Activated CD8-positive, alpha-beta memory T cell treated with anti-CD3 and anti-CD28 coated beads, Interleukin-2, amount 10 ng/mL, durations not matched to agents 7 days and 5 days (primary cell): ENCODE measurements around the gene TNRC6C. TPM values are rescaled to one million over a fixed set of nuclear protein-coding genes. Genes with fewer than 3 reads are reported as not detected.
A peak's percentile ranks its signal among the peaks of the same experiment; 100 is the strongest.

Source experiments
- ATAC-seq: fragments of 150-1000 bp; cut with Tn5 transposase; one replicate; pipeline ENCODE4 v1.10.0; 2021; ENCODE audit warnings: moderate library complexity
- CTCF ChIA-PET: fragments of 350-600 bp; sonication (Branson Sonifier 250); formaldehyde crosslinking; loops from one replicate; lab custom pipeline; 2021; ENCODE audit warnings: antibody characterized with exemption; lab: Charles Lee
- DNase-seq: peaks from one replicate; pipeline ENCODE4 v3.0.0-alpha.2; 2020
- H3K27ac Mint-ChIP-seq: one replicate; pipeline ENCODE4 v1.8.0; 2021; ENCODE audit warnings: mild to moderate bottlenecking, mixed read lengths
- H3K27me3 Mint-ChIP-seq: one replicate; pipeline ENCODE4 v1.8.0; 2021; ENCODE audit warnings: mixed read lengths
- H3K36me3 Mint-ChIP-seq: one replicate; pipeline ENCODE4 v1.8.0; 2021; ENCODE audit warnings: mild to moderate bottlenecking, mixed read lengths
- H3K4me1 Mint-ChIP-seq: one replicate; pipeline ENCODE4 v1.8.0; 2021; ENCODE audit warnings: mixed read lengths
- H3K4me3 Mint-ChIP-seq: one replicate; pipeline ENCODE4 v1.8.0; 2021; ENCODE audit warnings: mild to moderate bottlenecking, moderate library complexity, mixed read lengths
- H3K9me3 Mint-ChIP-seq: one replicate; pipeline ENCODE4 v1.8.0; 2022; ENCODE audit warnings: low read depth, mixed read lengths
- total RNA-seq, 2 experiments: library from RNA; stranded (reverse); gene quantifications; one replicate each; pipeline ENCODE4 v1.2.3, GENCODE V29; 2021

The TNRC6C gene
- total RNA-seq, 2 experiments from 2014 or later: 24.9 to 39.3 TPM

GRCh38 chr17:78120971-78121800 lies 162.7 kb downstream of the TNRC6C start:
- H3K4me3 Mint-ChIP-seq: peak overlapping the region; percentile 76
- H3K27me3 Mint-ChIP-seq: no peaks in the 10 kb centered on the region
- CTCF ChIA-PET: interaction anchor here (1.1 to 13.4 kb wide), 4 partner anchors 8 to 55 kb away, joined by 3 to 179 read pairs (median 10); no protein-coding TSS in a partner anchor
- H3K27ac Mint-ChIP-seq: peak overlapping the region; percentile 93
- H3K4me1 Mint-ChIP-seq: peaks cover 56% of the 10 kb centered on the region
- no peaks in the 10 kb centered on the region for H3K9me3 Mint-ChIP-seq
- ATAC-seq (peak; percentile 63), DNase-seq (peak; percentile 83)
- peaks cover 49% of the 10 kb centered on the region for H3K36me3 Mint-ChIP-seq

- peak; percentile 8 for ATAC-seq
- H3K27ac Mint-ChIP-seq: peak overlapping the region; percentile 93
- H3K9me3 Mint-ChIP-seq: no peaks in the 10 kb centered on the region
- no peak for DNase-seq
- peaks cover 62% of the 10 kb centered on the region for H3K4me1 Mint-ChIP-seq
- peak overlapping the region; percentile 76 for H3K4me3 Mint-ChIP-seq
- CTCF ChIA-PET: interaction anchor here (1.4 to 13.4 kb wide), 3 partner anchors 9 to 55 kb away, joined by 6 to 179 read pairs (median 14); no protein-coding TSS in a partner anchor
- H3K27me3 Mint-ChIP-seq: no peaks in the 10 kb centered on the region
- peaks cover 50% of the 10 kb centered on the region for H3K36me3 Mint-ChIP-seq
These were observed 163.3 kb downstream of the TNRC6C start for GRCh38 chr17:78121801-78122215.

GRCh38 chr17:78122216-78122930 lies 163.9 kb downstream of the TNRC6C start:
- Mint-ChIP-seq H3K27me3 (no peaks in the 10 kb centered on the region), H3K4me1 (peaks cover 62% of the 10 kb centered on the region), H3K27ac (peak overlapping the region; percentile 93), H3K9me3 (no peaks in the 10 kb centered on the region), H3K4me3 (peak overlapping the region; percentile 76), H3K36me3 (peaks cover 50% of the 10 kb centered on the region)
- CTCF ChIA-PET: interaction anchor here (1.4 to 13.4 kb wide), 3 partner anchors 9 to 54 kb away, joined by 6 to 179 read pairs (median 14); no protein-coding TSS in a partner anchor
- DNase-seq: no peak
- ATAC-seq: no peak

DNA sequence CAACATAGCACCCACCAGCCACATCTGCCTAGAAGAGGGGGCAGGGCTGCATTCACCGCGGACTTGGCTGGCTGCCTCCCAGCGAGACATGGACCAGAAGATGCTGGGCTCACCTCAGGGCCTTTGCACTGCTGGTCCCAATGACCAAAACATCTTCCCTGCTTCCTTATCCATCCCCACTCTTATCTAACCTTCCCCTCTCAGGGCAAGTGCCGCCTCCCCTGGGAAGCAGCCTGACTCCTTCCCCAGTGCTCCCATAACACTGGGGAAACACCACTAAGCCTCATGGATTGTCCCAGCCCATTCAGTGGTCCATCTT lies 164.4 kb downstream of the TNRC6C start:
- CTCF ChIA-PET: interaction anchor here (2.3 to 13.4 kb wide), 2 partner anchors 10 to 13 kb away, joined by 14 to 179 read pairs; no protein-coding TSS in a partner anchor
- Mint-ChIP-seq H3K9me3 (no peaks in the 10 kb centered on the region), H3K4me3 (peak overlapping the region; percentile 76), H3K27ac (peak overlapping the region; percentile 93), H3K36me3 (peaks cover 50% of the 10 kb centered on the region), H3K27me3 (no peaks in the 10 kb centered on the region), H3K4me1 (peaks cover 62% of the 10 kb centered on the region)
- ATAC-seq: no peak
- DNase-seq: no peak

DNA sequence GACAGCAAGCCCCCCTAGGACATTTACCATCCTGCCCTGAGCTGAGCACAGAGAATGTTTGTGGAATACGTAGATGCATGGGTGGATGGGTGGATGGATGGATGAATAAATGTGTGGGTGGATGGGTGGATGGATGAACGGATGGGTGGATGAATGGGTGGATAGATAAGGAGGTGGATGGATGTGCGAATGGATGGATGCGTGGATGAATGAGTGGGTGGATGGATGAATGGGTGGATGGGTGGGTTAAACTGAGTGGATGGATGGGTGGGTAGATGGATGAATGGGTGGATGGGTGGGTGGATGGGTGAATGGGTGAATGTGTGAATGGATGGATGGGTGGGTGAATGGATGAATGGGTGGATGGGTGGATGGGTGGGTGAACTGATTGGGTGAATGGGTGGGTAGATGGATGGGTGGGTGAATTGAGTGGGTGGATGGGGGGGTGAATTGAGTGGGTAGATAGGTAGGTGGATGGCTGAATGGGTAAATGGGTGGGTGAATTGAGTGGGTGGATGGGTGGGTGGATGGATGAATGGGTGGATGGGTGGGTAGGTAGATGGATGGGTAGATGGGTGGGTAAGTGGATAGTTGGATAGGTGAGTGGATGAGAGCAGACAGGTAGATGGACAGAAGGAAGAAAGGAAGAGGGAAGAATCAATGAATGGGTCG lies 164.9 kb downstream of the TNRC6C start:
- ATAC-seq (no peak), DNase-seq (no peak)
- peaks cover 48% of the 10 kb centered on the region for H3K36me3 Mint-ChIP-seq
- CTCF ChIA-PET: interaction anchor here (2.3 to 17.0 kb wide), 3 partner anchors 10 to 13 kb away, joined by 14 to 257 read pairs (median 179); no protein-coding TSS in a partner anchor
- no peaks in the 10 kb centered on the region for H3K9me3 Mint-ChIP-seq
- H3K4me3 Mint-ChIP-seq: peak overlapping the region; percentile 76
- peak overlapping the region; percentile 93 for H3K27ac Mint-ChIP-seq
- H3K27me3 Mint-ChIP-seq: no peaks in the 10 kb centered on the region
- H3K4me1 Mint-ChIP-seq: peaks cover 59% of the 10 kb centered on the region

GRCh38 chr17:78124081-78124835 lies 165.8 kb downstream of the TNRC6C start:
- no peaks in the 10 kb centered on the region for H3K9me3 Mint-ChIP-seq
- H3K4me1 Mint-ChIP-seq: peaks cover 62% of the 10 kb centered on the region
- CTCF ChIA-PET: interaction anchor here (13.4 to 17.0 kb wide), 2 partner anchors 12 to 13 kb away, joined by 179 to 257 read pairs; no protein-coding TSS in a partner anchor
- H3K36me3 Mint-ChIP-seq: peaks cover 48% of the 10 kb centered on the region
- DNase-seq: no peak
- ATAC-seq: no peak
- H3K27ac Mint-ChIP-seq: peak overlapping the region; percentile 41
- H3K4me3 Mint-ChIP-seq: peak overlapping the region; percentile 44
- H3K27me3 Mint-ChIP-seq: no peaks in the 10 kb centered on the region

- CTCF ChIA-PET: interaction anchor here (1.3 to 17.0 kb wide), 4 partner anchors 11 to 52 kb away, joined by 3 to 257 read pairs (median 92); no protein-coding TSS in a partner anchor
- no peaks in the 10 kb centered on the region for H3K9me3 Mint-ChIP-seq
- H3K27me3 Mint-ChIP-seq: no peaks in the 10 kb centered on the region
- H3K36me3 Mint-ChIP-seq: peaks cover 48% of the 10 kb centered on the region
- peak overlapping the region; percentile 68 for H3K27ac Mint-ChIP-seq
- no peak for DNase-seq
- H3K4me1 Mint-ChIP-seq: peaks cover 66% of the 10 kb centered on the region
- peak overlapping the region; percentile 88 for H3K4me3 Mint-ChIP-seq
- ATAC-seq: no peak
These were observed 166.3 kb downstream of the TNRC6C start for GRCh38 chr17:78124836-78125137.

GRCh38 chr17:78125138-78125913 lies 166.8 kb downstream of the TNRC6C start:
- ATAC-seq (no peak), DNase-seq (peak; percentile 68)
- CTCF ChIA-PET: interaction anchor here (1.3 to 17.0 kb wide), 4 partner anchors 11 to 51 kb away, joined by 3 to 257 read pairs (median 92); no protein-coding TSS in a partner anchor
- H3K27ac Mint-ChIP-seq: peak overlapping the region; percentile 88
- H3K36me3 Mint-ChIP-seq: peaks cover 47% of the 10 kb centered on the region
- no peaks in the 10 kb centered on the region for H3K9me3 Mint-ChIP-seq
- H3K4me3 Mint-ChIP-seq: peak overlapping the region; percentile 88
- no peaks in the 10 kb centered on the region for H3K27me3 Mint-ChIP-seq
- peaks cover 68% of the 10 kb centered on the region for H3K4me1 Mint-ChIP-seq

DNA sequence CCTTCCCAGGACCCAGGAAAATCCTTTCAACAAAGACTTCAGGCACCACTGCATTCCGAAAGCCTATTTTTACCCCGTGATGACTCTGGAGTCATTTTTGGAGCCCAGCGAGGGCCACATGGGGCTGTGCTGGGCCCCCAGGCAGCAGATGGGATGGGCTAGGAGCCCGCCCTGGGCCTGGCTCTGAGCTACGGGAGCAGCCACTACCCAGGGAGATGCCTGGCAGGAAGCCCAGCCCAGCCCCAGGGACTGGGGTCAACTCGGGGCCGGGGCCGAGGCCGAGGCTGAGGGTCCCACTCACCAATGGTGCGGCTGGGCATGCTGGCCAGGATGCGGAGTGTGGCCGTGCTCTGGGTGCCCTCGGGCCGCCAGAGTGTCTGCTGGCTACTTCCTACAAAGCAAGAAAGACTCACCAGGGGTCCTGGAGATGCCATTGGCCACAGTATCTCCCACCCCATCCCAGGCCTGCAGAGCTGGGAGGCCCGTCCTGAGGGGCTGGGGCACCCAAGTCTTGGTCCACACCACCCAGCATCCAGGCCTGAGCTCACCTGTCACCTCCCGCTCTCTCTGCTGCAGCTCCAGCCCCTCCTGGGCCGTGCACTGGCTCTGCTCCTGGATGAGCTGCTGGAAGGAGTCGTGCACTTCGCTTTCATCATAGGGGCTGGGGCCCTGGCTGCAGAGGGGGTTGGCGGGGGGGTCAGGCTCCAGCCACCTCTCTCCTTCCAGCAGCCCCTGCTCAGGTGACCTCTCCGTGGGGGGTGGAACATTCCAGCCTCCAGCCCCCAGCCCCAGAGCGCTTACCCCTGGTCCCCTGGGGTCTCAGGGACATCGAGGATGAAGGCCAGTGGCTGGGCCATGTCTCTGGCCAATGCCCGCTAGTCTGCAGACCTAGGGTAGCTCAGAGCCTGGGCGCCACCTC lies 167.7 kb downstream of the TNRC6C start:
- Mint-ChIP-seq H3K27ac (peak overlapping the region; percentile 88), H3K27me3 (no peaks in the 10 kb centered on the region), H3K4me3 (peak overlapping the region; percentile 88), H3K36me3 (peaks cover 46% of the 10 kb centered on the region), H3K4me1 (peaks cover 61% of the 10 kb centered on the region), H3K9me3 (no peaks in the 10 kb centered on the region)
- DNase-seq: no peak
- ATAC-seq: no peak
- CTCF ChIA-PET: interaction anchor here (1.3 to 17.0 kb wide), 5 partner anchors 10 to 50 kb away, joined by 3 to 257 read pairs (median 13); no protein-coding TSS in a partner anchor

DNA sequence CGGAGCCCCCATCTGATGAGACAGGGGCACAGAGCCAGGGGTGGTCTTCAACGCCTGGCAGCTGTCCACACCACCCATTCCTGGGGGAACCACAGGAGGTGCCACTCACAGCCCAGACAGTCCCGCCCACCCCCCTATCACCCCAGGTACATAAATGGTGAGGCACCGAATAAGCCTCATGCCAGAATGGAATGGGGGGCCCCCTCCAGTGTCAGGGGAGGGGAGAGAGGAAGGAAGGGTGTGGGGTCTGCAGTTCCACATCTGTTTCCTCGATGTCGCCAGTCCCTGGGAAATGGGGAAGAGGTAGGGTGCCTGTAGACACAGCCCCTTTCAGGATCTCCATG lies 168.4 kb downstream of the TNRC6C start:
- Mint-ChIP-seq H3K4me1 (peaks cover 54% of the 10 kb centered on the region), H3K36me3 (peaks cover 40% of the 10 kb centered on the region), H3K4me3 (peak overlapping the region; percentile 88), H3K27me3 (no peaks in the 10 kb centered on the region), H3K9me3 (no peaks in the 10 kb centered on the region), H3K27ac (peak overlapping the region; percentile 88)
- ATAC-seq (no peak), DNase-seq (no peak)
- CTCF ChIA-PET: interaction anchor here (3.1 to 17.0 kb wide), 3 partner anchors 9 to 49 kb away, joined by 13 to 257 read pairs (median 179); no protein-coding TSS in a partner anchor
